GM12878 (cell line): ENCODE results near the gene LUZP2. TPM values are rescaled to one million over a fixed set of nuclear protein-coding genes. Genes with fewer than 3 reads are reported as not detected.

ENCODE experiments used
- ATAC-seq: fragments of 200-7000 bp; cut with Tn5 transposase; 3 replicates; pipeline ENCODE4 v1.9.1; 2020; ENCODE audit warnings: mild to moderate bottlenecking, moderate library complexity
- BruUV-seq: library from RNA; stranded (reverse); fragments of 400-500 nt; replicated peaks from 2 replicates; lab custom pipeline; 2021; lab: Mats Ljungman, UMichigan
- CTCF ChIA-PET: fragments of 300-600 bp; sonication (Branson Sonifier 250); formaldehyde crosslinking; extraction: SDS; loops from one replicate; lab custom pipeline; 2021; ENCODE audit warnings: inconsistent platforms; lab: Yijun Ruan, JAX
- POLR2A ChIA-PET: fragments of 350-600 bp; formaldehyde crosslinking; extraction: SDS; loops from one replicate; lab custom pipeline; 2021; ENCODE audit warnings: inconsistent platforms; lab: Charles Lee
- RAD21 ChIA-PET: fragments of 300-600 bp; sonication (Branson Sonifier 250); formaldehyde crosslinking; loops from one replicate; lab custom pipeline; 2023; ENCODE audit warnings: antibody characterized with exemption; ENCODE audit not compliant: unreplicated experiment; lab: Charles Lee
- SMC1A ChIA-PET: fragments of 300-600 bp; sonication (Branson Sonifier 250); formaldehyde crosslinking; loops from one replicate; lab custom pipeline; 2023; ENCODE audit not compliant: unreplicated experiment, uncharacterized antibody; lab: Charles Lee
- DNase-seq: peaks from one replicate; pipeline ENCODE4 v3.0.0-alpha.2; 2011; ENCODE audit warnings: low read depth, low spot score
- FAIRE-seq: peaks from 3 replicates; lab custom pipeline; 2011; peaks lifted over from hg19 to GRCh38; lab: Jason Lieb, UNC
- H2AFZ ChIP-seq: 2 replicates; pipeline ENCODE4 v1.6.0; 2011; ENCODE audit warnings: low read depth, low read length, control low read depth; ENCODE audit not compliant: control insufficient read depth
- H3K27ac ChIP-seq: 2 replicates; pipeline ENCODE4 v1.5.1; 2011; ENCODE audit warnings: control low read depth; ENCODE audit not compliant: control insufficient read depth, insufficient read depth
- H3K27me3 ChIP-seq, 2 experiments: replicated peaks in 1 of 2; 2 replicates each; pipeline versions ENCODE4 v1.6.0 to v1.6.1; 2011; ENCODE audit warnings: low read length in 1 of 2; ENCODE audit not compliant: control insufficient read depth in 2 of 2, insufficient read depth in 2 of 2
- H3K36me3 ChIP-seq, 2 experiments: 2 replicates each; pipeline ENCODE4 v1.5.1; 2011; ENCODE audit warnings: low read length in 1 of 2; ENCODE audit not compliant: control insufficient read depth in 2 of 2, insufficient read depth in 2 of 2
- H3K4me1 ChIP-seq: 2 replicates; pipeline ENCODE4 v1.6.1; 2011; ENCODE audit warnings: mild to moderate bottlenecking, low read length, moderate library complexity, mixed read lengths; ENCODE audit not compliant: control insufficient read depth, insufficient read depth
- H3K4me2 ChIP-seq: 2 replicates; pipeline ENCODE4 v1.6.0; 2011; ENCODE audit warnings: control low read depth; ENCODE audit not compliant: control insufficient read depth, insufficient read depth
- H3K4me3 ChIP-seq: fragments of 200-600 bp; sonication (generic); 2 replicates; pipeline ENCODE4 v1.5.1; 2016
- H3K79me2 ChIP-seq: 2 replicates; pipeline ENCODE4 v1.6.0; 2011; ENCODE audit warnings: low read length; ENCODE audit not compliant: control insufficient read depth, insufficient read depth
- H3K9ac ChIP-seq: 2 replicates; pipeline ENCODE4 v1.8.0; 2011; ENCODE audit warnings: low read length, control low read depth, mixed read lengths; ENCODE audit not compliant: control insufficient read depth, insufficient read depth
- H3K9me3 ChIP-seq: replicated peaks from 3 replicates; pipeline ENCODE4 v1.5.1; 2011; ENCODE audit warnings: mild to moderate bottlenecking, low read length; ENCODE audit not compliant: control insufficient read depth, insufficient read depth
- H4K20me1 ChIP-seq: 2 replicates; pipeline ENCODE4 v1.6.0; 2011; ENCODE audit not compliant: control insufficient read depth, insufficient read depth
- CBX3 ChIP-seq: fragments of 200-600 bp; sonication (generic); IDR thresholded peaks from 2 replicates; pipeline ENCODE4 v1.6.1; 2016; ENCODE audit warnings: low read depth, borderline replicate concordance
- CEBPB ChIP-seq, 2 experiments: fragments of 150-350 bp in 1 of 2; IDR thresholded peaks; 2 replicates each; pipeline ENCODE4 v1.6.1; 2012 to 2014; ENCODE audit warnings: low read depth in 2 of 2, low read length in 2 of 2, borderline replicate concordance in 1 of 2, inconsistent platforms in 1 of 2
- FOXK2 ChIP-seq: fragments of 450-650 bp; IDR thresholded peaks from 2 replicates; pipeline ENCODE4 v1.6.1; 2017; ENCODE audit warnings: mild to moderate bottlenecking, moderate library complexity
- MYC ChIP-seq: IDR thresholded peaks from 2 replicates; pipeline ENCODE4 v1.6.1; 2011; ENCODE audit warnings: mild to moderate bottlenecking, low read length, moderate library complexity, inconsistent platforms; ENCODE audit not compliant: insufficient read depth, insufficient replicate concordance, insufficient read length, severe bottlenecking
- NFYA ChIP-seq: IDR thresholded peaks from 2 replicates; pipeline ENCODE4 v1.6.1; 2011; ENCODE audit warnings: low read depth, mild to moderate bottlenecking, low read length, improper control_type of control experiment, borderline replicate concordance
- POLR2AphosphoS2 ChIP-seq: IDR thresholded peaks from 2 replicates; pipeline ENCODE4 v1.6.1; 2011; ENCODE audit warnings: low read depth, mild to moderate bottlenecking, low read length, improper control_type of control experiment, moderate library complexity
- POU2F2 ChIP-seq: IDR thresholded peaks from 3 replicates; pipeline ENCODE4 v1.6.1; 2011; ENCODE audit warnings: low read depth, mild to moderate bottlenecking, low read length, borderline replicate concordance
- RBBP5 ChIP-seq: fragments of 200-600 bp; sonication (generic); conservative IDR thresholded peaks from 2 replicates; pipeline ENCODE4 v1.6.1; 2016
- SPI1 ChIP-seq: IDR thresholded peaks from 2 replicates; pipeline ENCODE4 v1.6.1; 2011; ENCODE audit warnings: low read depth, mild to moderate bottlenecking, low read length, moderate library complexity, borderline replicate concordance; ENCODE audit not compliant: insufficient read depth
- SUPT20H ChIP-seq: IDR thresholded peaks from 2 replicates; pipeline ENCODE4 v1.6.1; 2011; ENCODE audit warnings: low read depth, mild to moderate bottlenecking, low read length, moderate library complexity, borderline replicate concordance; ENCODE audit not compliant: control insufficient read depth
- YBX1 ChIP-seq: fragments of 450-650 bp; IDR thresholded peaks from 2 replicates; pipeline ENCODE4 v1.6.1; 2016; ENCODE audit warnings: antibody characterized with exemption
- WGBS: methylation state at CpG from one replicate; pipeline ENCODE4 v1.1.6; 2016; ENCODE audit warnings: low lambda C conversion rate; ENCODE audit not compliant: insufficient replicate concordance, insufficient coverage; ENCODE audit errors: missing lambda C conversion rate; 5-methylcytosine and 5-hydroxymethylcytosine counted together
- in situ Hi-C: fragments of 300-500 bp; cut with MboI; formaldehyde crosslinking; loops from 9 replicates; pipeline ENCODE4 v1.14.3; 2018; ENCODE audit warnings: mixed read lengths
- intact Hi-C: fragments of 100-400 bp; cut with micrococcal nuclease; formaldehyde crosslinking; loops from one replicate; pipeline ENCODE4 v1.14.2; 2022; ENCODE audit not compliant: unreplicated experiment
- polyA plus RNA-seq, 11 experiments: library from polyadenylated mRNA; depleted of rRNA in 4 of 11; unstranded in 6 of 11; stranded (reverse) in 5 of 11; fragments of >200 nt; fragmentation: Nextera tagmentation in 4 of 11; fragmentation: Illumina TruSeq in 1 of 11; extraction: Ambion mirVana in 4 of 11; extraction: Trizol in 1 of 11; gene quantifications; 1 replicate in 1 of 11; 2 replicates in 10 of 11; pipeline versions ENCODE4 v1.2.1 to v1.2.3, GENCODE V29; 2011 to 2016; ENCODE audit warnings: inconsistent platforms in 2 of 11, missing spikeins in 2 of 11, low read depth in 1 of 11
- total RNA-seq, 4 experiments: library from RNA; depleted of rRNA in 3 of 4; stranded (reverse); fragments of >200 nt in 3 of 4; fragmentation: Illumina TruSeq in 1 of 4; extraction: Trizol in 1 of 4; gene quantifications; 2 replicates each; pipeline versions ENCODE4 v1.2.1 to v1.2.3, GENCODE V29; 2013 to 2021
- TF ChIP-seq, protein P1 (sequence below): fragments of 450-650 bp; IDR thresholded peaks from 2 replicates; pipeline ENCODE4 v1.6.1; 2018; ENCODE audit warnings: mild to moderate bottlenecking, low read depth, moderate library complexity; ENCODE audit not compliant: partially characterized antibody
- TF ChIP-seq, protein P2 (sequence below): fragments of 150-350 bp; IDR thresholded peaks from 2 replicates; pipeline ENCODE4 v1.6.1; 2016; ENCODE audit warnings: low read depth, low read length
- TF ChIP-seq, protein P3 (sequence below): fragments of 450-650 bp; IDR thresholded peaks from 2 replicates; pipeline ENCODE4 v1.6.1; 2017; ENCODE audit warnings: mild to moderate bottlenecking, low read depth, inconsistent platforms; ENCODE audit not compliant: poor library complexity, severe bottlenecking

LUZP2 gene
- total and polyA plus RNA-seq, 10 of the 15 experiments (the other 5 are each of a cell fraction or from before 2014, with no cell fraction given): not detected

DNA sequence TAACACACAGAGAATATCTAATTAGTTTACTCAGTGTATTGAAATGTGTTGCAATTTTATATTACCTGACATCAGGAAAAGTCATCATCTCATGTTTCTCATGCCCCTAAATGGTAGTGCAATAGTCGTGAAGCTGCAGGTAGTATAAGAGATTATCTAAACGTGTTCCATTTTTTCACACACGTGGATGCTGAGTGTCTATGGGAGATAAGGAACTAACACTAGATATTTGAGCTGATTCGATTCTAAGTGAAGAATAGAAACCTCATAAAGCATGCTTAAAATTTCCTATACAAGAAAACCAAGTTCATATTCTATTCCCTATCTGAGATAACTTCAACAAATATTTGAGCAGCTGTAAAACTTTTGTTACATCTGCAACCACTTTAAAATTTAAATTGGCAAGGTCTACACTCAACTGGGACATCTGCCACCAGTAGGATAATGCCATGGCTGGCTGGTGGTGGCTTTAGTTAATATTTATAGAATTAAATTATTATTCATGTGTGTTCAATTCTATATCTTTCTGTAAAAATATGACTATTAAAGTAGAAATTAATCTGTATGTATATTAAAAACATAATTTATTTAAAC, 388.8 kb downstream of the LUZP2 start:
- H3K4me2 ChIP-seq: no peak overlapping the region
- H3K9ac ChIP-seq: no peak overlapping the region
- H3K27ac ChIP-seq: no peak overlapping the region
- 1% methylated on average over 4 of the region's 4 CpGs for WGBS
- ChIA-PET SMC1A (interaction anchor here (1.1 kb wide), 1 partner anchor 15 kb away, joined by 4 read pairs; no protein-coding TSS in a partner anchor), CTCF (interaction anchor here (0.6 kb wide), 1 partner anchor 854 kb away, joined by 4 read pairs; no protein-coding TSS in a partner anchor), RAD21 (no interaction called here), POLR2A (no interaction called here)
- H3K4me3 ChIP-seq: no peak overlapping the region
- in situ Hi-C loops: no loop called here
- H3K36me3 ChIP-seq: no peaks in the 10 kb centered on the region
- DNase-seq: no peak
- no peaks in the 10 kb centered on the region for H4K20me1 ChIP-seq
- no peaks in the 10 kb centered on the region for H3K9me3 ChIP-seq
- FAIRE-seq: no peak
- no peak for ATAC-seq
- no peaks in the 10 kb centered on the region for H3K27me3 ChIP-seq
- H2AFZ ChIP-seq: no peak overlapping the region
- intact Hi-C loops: no loop called here
- H3K79me2 ChIP-seq: no peaks in the 10 kb centered on the region
- no TSS peak for BruUV-seq
- H3K4me1 ChIP-seq: no peaks in the 10 kb centered on the region
- no peak for TF ChIP-seq POU2F2
- TF ChIP-seq, protein P1, sequence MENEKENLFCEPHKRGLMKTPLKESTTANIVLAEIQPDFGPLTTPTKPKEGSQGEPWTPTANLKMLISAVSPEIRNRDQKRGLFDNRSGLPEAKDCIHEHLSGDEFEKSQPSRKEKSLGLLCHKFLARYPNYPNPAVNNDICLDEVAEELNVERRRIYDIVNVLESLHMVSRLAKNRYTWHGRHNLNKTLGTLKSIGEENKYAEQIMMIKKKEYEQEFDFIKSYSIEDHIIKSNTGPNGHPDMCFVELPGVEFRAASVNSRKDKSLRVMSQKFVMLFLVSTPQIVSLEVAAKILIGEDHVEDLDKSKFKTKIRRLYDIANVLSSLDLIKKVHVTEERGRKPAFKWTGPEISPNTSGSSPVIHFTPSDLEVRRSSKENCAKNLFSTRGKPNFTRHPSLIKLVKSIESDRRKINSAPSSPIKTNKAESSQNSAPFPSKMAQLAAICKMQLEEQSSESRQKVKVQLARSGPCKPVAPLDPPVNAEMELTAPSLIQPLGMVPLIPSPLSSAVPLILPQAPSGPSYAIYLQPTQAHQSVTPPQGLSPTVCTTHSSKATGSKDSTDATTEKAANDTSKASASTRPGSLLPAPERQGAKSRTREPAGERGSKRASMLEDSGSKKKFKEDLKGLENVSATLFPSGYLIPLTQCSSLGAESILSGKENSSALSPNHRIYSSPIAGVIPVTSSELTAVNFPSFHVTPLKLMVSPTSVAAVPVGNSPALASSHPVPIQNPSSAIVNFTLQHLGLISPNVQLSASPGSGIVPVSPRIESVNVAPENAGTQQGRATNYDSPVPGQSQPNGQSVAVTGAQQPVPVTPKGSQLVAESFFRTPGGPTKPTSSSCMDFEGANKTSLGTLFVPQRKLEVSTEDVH: no peak
- no peak for TF ChIP-seq FOXK2
- TF ChIP-seq MYC: no peak
- TF ChIP-seq CBX3: no peak
- TF ChIP-seq CEBPB (IDR thresholded peaks at IDR 0.05; ENCODE audit: borderline replicate concordance in 1 of 2, low read depth in 2 of 2, low read length in 2 of 2): no peak
- no peak for TF ChIP-seq NFYA
- TF ChIP-seq YBX1: no peak
- TF ChIP-seq, protein P2, sequence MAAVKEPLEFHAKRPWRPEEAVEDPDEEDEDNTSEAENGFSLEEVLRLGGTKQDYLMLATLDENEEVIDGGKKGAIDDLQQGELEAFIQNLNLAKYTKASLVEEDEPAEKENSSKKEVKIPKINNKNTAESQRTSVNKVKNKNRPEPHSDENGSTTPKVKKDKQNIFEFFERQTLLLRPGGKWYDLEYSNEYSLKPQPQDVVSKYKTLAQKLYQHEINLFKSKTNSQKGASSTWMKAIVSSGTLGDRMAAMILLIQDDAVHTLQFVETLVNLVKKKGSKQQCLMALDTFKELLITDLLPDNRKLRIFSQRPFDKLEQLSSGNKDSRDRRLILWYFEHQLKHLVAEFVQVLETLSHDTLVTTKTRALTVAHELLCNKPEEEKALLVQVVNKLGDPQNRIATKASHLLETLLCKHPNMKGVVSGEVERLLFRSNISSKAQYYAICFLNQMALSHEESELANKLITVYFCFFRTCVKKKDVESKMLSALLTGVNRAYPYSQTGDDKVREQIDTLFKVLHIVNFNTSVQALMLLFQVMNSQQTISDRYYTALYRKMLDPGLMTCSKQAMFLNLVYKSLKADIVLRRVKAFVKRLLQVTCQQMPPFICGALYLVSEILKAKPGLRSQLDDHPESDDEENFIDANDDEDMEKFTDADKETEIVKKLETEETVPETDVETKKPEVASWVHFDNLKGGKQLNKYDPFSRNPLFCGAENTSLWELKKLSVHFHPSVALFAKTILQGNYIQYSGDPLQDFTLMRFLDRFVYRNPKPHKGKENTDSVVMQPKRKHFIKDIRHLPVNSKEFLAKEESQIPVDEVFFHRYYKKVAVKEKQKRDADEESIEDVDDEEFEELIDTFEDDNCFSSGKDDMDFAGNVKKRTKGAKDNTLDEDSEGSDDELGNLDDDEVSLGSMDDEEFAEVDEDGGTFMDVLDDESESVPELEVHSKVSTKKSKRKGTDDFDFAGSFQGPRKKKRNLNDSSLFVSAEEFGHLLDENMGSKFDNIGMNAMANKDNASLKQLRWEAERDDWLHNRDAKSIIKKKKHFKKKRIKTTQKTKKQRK: no peak
- TF ChIP-seq SPI1: no peak
- no peak for TF ChIP-seq RBBP5
- TF ChIP-seq SUPT20H: no peak
- TF ChIP-seq POLR2AphosphoS2: no peak
- TF ChIP-seq, protein P3, sequence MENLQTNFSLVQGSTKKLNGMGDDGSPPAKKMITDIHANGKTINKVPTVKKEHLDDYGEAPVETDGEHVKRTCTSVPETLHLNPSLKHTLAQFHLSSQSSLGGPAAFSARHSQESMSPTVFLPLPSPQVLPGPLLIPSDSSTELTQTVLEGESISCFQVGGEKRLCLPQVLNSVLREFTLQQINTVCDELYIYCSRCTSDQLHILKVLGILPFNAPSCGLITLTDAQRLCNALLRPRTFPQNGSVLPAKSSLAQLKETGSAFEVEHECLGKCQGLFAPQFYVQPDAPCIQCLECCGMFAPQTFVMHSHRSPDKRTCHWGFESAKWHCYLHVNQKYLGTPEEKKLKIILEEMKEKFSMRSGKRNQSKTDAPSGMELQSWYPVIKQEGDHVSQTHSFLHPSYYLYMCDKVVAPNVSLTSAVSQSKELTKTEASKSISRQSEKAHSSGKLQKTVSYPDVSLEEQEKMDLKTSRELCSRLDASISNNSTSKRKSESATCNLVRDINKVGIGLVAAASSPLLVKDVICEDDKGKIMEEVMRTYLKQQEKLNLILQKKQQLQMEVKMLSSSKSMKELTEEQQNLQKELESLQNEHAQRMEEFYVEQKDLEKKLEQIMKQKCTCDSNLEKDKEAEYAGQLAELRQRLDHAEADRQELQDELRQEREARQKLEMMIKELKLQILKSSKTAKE: no peak
